Right lobe of liver (tissue), 6 donors: ENCODE measurements around the gene CADPS. TPM values are rescaled to one million over a fixed set of nuclear protein-coding genes. Genes with fewer than 3 reads are reported as not detected.

Experiments
- ATAC-seq, 4 donors: fragments of 200-7000 bp; cut with Tn5 transposase; one replicate each; pipeline ENCODE4 v1.9.1; 2020; ENCODE audit warnings: mild to moderate bottlenecking in 4 of 4, moderate library complexity in 4 of 4
- DNase-seq, 3 donors: peaks; one replicate each; pipeline ENCODE4 v3.0.0-alpha.2; 2020
- H3K27ac ChIP-seq, 3 donors: fragments of 200-600 bp; one replicate each; pipeline ENCODE4 v1.8.0; 2022
- H3K27me3 ChIP-seq, 2 donors: fragments of 200-600 bp; one replicate each; pipeline ENCODE4 v1.8.0; 2022
- H3K36me3 ChIP-seq, 4 donors: fragments of 200-600 bp; sonication (generic) in 1 of 4; one replicate each; pipeline versions ENCODE4 v1.5.1 to v1.8.0; 2017 to 2022; ENCODE audit warnings: control low read depth in 1 of 4
- H3K4me1 ChIP-seq, 4 donors: fragments of 200-600 bp; sonication (generic) in 1 of 4; one replicate each; pipeline versions ENCODE4 v1.5.1 to v1.8.0; 2017 to 2022; ENCODE audit warnings: control low read depth in 1 of 4
- H3K4me3 ChIP-seq, 3 donors: fragments of 200-600 bp; one replicate each; pipeline ENCODE4 v1.8.0; 2022
- H3K9me3 ChIP-seq, 4 donors: fragments of 200-600 bp; sonication (generic) in 1 of 4; one replicate each; pipeline versions ENCODE4 v1.5.1 to v1.8.0; 2017 to 2022; ENCODE audit warnings: control low read depth in 1 of 4
- CTCF ChIP-seq, 4 donors: fragments of 200-600 bp in 3 of 4; fragments of 450-650 bp in 1 of 4; IDR thresholded peaks; one replicate each; pipeline versions ENCODE4 v1.5.1 to v1.8.0; 2016 to 2022; ENCODE audit warnings: antibody characterized with exemption in 4 of 4, mild to moderate bottlenecking in 2 of 4
- POLR2A ChIP-seq: fragments of 450-650 bp; IDR thresholded peaks from one replicate; pipeline ENCODE4 v1.6.1; 2017; ENCODE audit warnings: antibody characterized with exemption, mild to moderate bottlenecking
- WGBS: methylation state at CpG from one replicate; pipeline ENCODE4 v1.1.6; 2018; ENCODE audit warnings: low coverage, low lambda C conversion rate; ENCODE audit not compliant: insufficient coverage; ENCODE audit errors: missing lambda C conversion rate; 5-methylcytosine and 5-hydroxymethylcytosine counted together
- intact Hi-C, 2 donors: fragments of 100-400 bp; cut with DNase I; formaldehyde crosslinking; loops; one replicate each; pipeline versions ENCODE4 v1.11.2 to v1.14.1; 2022
- total RNA-seq, 6 experiments: library from RNA; depleted of rRNA in 2 of 6; stranded (reverse); fragments of >200 nt in 2 of 6; fragmentation: NEBNext Ultra II Directional in 3 of 6; extraction: Animal tissue kit (Norgen Biotek cat#: 25700) in 3 of 6; gene quantifications; one replicate each; pipeline versions ENCODE4 v1.1.0 to v1.2.4, GENCODE V29; 2016 to 2023
- donor health status: DM: no; HTN: yes; CAD: no.
- donor health status: DM: no; HTN: no; CAD: no.
- donor health status: DM: no; HTN: no; CAD: no.
- donor health status: DM: no; HTN: yes; CAD: no.
- donor health status: DM: no; HTN: yes; CAD: no.

CADPS gene
- total RNA-seq, 6 experiments from 2014 or later, result 0.06 to 0.98 TPM; not detected in 4

DNA sequence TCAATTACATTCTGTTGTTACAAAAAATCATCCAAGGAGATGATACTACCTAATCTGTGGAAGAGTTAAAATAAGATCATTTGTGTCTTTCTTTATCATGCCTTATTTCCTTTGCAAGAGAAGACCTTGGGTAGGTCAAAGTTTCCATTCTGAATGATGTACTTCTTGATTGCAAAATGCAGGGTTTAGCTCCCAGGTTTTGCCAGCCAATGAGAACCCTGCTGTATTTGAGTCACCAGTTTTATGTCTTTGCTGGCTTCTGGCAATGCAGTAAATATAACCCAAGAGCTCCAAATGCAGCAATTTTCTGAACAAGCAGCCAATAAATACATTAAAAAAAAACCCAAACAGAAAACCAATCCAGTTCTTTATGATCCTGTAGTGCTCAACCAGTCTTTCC is 204.9 kb downstream of the CADPS start:
- no peaks in the 10 kb centered on the region for H3K9me3 ChIP-seq
- intact Hi-C loops, result no loop called here
- no peaks in the 10 kb centered on the region for H3K36me3 ChIP-seq
- H3K4me3 ChIP-seq, result no peak overlapping the region
- no peak overlapping the region for H3K27ac ChIP-seq
- TF ChIP-seq POLR2A (no peak), CTCF (IDR thresholded peaks at IDR 0.05) (no peak)
- no peaks in the 10 kb centered on the region for H3K27me3 ChIP-seq
- no peak for ATAC-seq
- H3K4me1 ChIP-seq, result no peaks in the 10 kb centered on the region
- DNase-seq, result no peak

DNA sequence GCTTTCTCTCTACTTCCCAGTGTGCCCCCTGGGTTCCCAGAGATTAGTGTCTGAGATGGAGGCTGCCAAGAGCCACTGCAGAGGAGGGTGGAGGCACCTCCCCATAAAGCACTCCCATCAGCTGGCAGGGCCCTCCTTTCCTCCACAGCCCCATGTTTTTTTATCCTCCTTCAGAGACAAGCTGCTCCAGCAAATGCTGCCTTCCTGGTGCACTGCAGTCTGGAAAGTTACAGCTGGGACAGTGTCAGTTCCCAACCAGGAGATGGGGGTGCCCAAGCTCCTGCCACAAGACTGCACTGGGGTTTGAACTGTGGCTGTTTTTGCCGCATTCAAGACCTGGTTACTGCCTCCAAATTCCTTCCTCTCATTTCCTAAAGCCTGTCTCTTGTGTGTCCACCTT is 206.1 kb downstream of the CADPS start:
- TF ChIP-seq POLR2A (no peak), CTCF (IDR thresholded peaks at IDR 0.05) (no peak)
- intact Hi-C loops, result no loop called here
- no peak overlapping the region for H3K27ac ChIP-seq
- H3K9me3 ChIP-seq, result no peaks in the 10 kb centered on the region
- no peaks in the 10 kb centered on the region for H3K4me1 ChIP-seq
- no peak for ATAC-seq
- no peaks in the 10 kb centered on the region for H3K36me3 ChIP-seq
- DNase-seq, result no peak
- 60% methylated on average over 1 of the region's 1 CpG for WGBS
- no peaks in the 10 kb centered on the region for H3K27me3 ChIP-seq
- H3K4me3 ChIP-seq, result no peak overlapping the region

DNA sequence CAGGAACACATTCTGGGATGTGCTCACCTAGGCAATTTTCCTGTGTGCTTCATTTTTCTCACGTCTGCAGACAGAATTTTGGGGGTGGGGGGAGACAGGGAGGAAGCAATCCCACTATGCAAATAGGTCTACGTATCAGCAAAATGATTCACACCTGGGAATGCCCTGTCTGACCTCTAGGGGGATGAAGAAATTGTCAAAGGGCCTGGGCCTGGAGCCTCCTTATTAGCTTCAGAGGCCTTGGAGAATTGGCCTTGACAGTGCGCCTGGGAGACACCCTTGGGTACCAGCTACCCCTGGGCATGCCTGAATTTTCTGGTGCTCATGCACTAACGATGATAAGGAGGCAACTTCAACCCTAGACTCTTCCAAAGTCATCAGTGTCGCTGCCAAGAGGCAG is 207.5 kb downstream of the CADPS start:
- DNase-seq, result no peak
- intact Hi-C loops, result no loop called here
- 50% methylated on average over 4 of the region's 5 CpGs for WGBS

GRCh38 chr3:62665627-62666437 is 209.4 kb downstream of the CADPS start:
- no peaks in the 10 kb centered on the region for H3K36me3 ChIP-seq
- DNase-seq (peak; percentile 39 to 62 (median 52)), ATAC-seq (peak; percentile 77 to 90 (median 88))
- no peaks in the 10 kb centered on the region for H3K27me3 ChIP-seq
- 7% methylated on average over 10 of the region's 10 CpGs for WGBS
- intact Hi-C loops, result no loop called here
- no peaks in the 10 kb centered on the region for H3K4me1 ChIP-seq
- H3K27ac ChIP-seq, result no peak overlapping the region
- TF ChIP-seq POLR2A (no peak), CTCF (IDR thresholded peaks at IDR 0.05) (peak; percentile 43 to 68 (median 54))
- H3K9me3 ChIP-seq, result no peaks in the 10 kb centered on the region
- no peak overlapping the region for H3K4me3 ChIP-seq

More for the DNA sequence above, 207.5 kb downstream of the CADPS start:
- Histone ChIP-seq H3K36me3 (no peaks in the 10 kb centered on the region), H3K27me3 (no peaks in the 10 kb centered on the region), H3K4me3 (no peak overlapping the region), H3K9me3 (no peaks in the 10 kb centered on the region), H3K27ac (no peak overlapping the region), H3K4me1 (no peaks in the 10 kb centered on the region)
- no peak for ATAC-seq
- TF ChIP-seq CTCF (IDR thresholded peaks at IDR 0.05) (no peak), POLR2A (no peak)
